Measurements from ENCODE around the gene MAP3K7CL. TPM values are rescaled to one million over a fixed set of nuclear protein-coding genes. Genes with fewer than 3 reads are reported as not detected.

Gene MAP3K7CL
- total RNA-seq, 1 experiment from 2014 or later = 0.15 TPM

DNA sequence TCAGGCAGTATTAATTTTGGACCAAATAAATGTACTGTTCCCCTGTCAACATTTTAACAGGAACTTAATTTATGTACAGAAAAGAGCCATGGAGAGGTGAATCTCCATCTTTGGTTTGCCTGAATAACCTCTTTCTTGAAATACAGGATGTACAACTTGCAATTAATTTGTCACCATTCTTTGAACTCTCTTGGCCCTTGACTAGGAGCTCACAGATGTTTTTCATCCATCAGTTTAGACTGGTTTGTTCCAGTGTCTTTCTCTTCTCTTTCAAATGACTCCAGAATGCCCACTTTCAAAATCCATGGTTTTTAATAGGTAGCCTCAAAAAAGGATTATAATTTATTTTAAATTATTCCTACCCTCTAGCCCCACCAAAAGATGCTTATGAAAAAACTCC lies 5.0 kb downstream of the MAP3K7CL start:
- Mint-ChIP-seq H3K4me1 (peaks cover 4% of the 10 kb centered on the region; the same call in 1 of the 2 replicates), H3K36me3 (no peaks in the 10 kb centered on the region), H3K27ac (no peak overlapping the region), H3K27me3 (ENCODE audit: low read depth) (peaks cover 58% of the 10 kb centered on the region), H3K9me3 (peaks cover 1% of the 10 kb centered on the region; the same call in 1 of the 2 replicates), H3K4me3 (no peak overlapping the region)
- ChIA-PET CTCF (no interaction called here), POLR2A (no interaction called here)
- no peak for ATAC-seq
- TF ChIP-seq NR2C2 (CRISPR knock-in tag; IDR thresholded peaks at IDR 0.05) (no peak), JUN (CRISPR knock-in tag; IDR thresholded peaks at IDR 0.05) (no peak), JAZF1 (CRISPR knock-in tag; IDR thresholded peaks at IDR 0.05) (no peak), ZNF219 (CRISPR knock-in tag; IDR thresholded peaks at IDR 0.05; ENCODE audit: borderline replicate concordance) (no peak), ZNF317 (CRISPR knock-in tag; IDR thresholded peaks at IDR 0.05; ENCODE audit: borderline replicate concordance, low read depth) (no peak), TP53 (CRISPR knock-in tag; IDR thresholded peaks at IDR 0.05) (no peak), EMX1 (CRISPR knock-in tag; IDR thresholded peaks at IDR 0.05) (no peak), HMGA2 (CRISPR knock-in tag; IDR thresholded peaks at IDR 0.05) (no peak), SMAD4 (CRISPR knock-in tag; IDR thresholded peaks at IDR 0.05) (no peak), FOXJ3 (CRISPR knock-in tag; IDR thresholded peaks at IDR 0.05; ENCODE audit: borderline replicate concordance) (no peak)
- TF ChIP-seq, protein P1, sequence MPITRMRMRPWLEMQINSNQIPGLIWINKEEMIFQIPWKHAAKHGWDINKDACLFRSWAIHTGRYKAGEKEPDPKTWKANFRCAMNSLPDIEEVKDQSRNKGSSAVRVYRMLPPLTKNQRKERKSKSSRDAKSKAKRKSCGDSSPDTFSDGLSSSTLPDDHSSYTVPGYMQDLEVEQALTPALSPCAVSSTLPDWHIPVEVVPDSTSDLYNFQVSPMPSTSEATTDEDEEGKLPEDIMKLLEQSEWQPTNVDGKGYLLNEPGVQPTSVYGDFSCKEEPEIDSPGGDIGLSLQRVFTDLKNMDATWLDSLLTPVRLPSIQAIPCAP (CRISPR knock-in tag; IDR thresholded peaks at IDR 0.05) = no peak
- TF ChIP-seq, protein P2, sequence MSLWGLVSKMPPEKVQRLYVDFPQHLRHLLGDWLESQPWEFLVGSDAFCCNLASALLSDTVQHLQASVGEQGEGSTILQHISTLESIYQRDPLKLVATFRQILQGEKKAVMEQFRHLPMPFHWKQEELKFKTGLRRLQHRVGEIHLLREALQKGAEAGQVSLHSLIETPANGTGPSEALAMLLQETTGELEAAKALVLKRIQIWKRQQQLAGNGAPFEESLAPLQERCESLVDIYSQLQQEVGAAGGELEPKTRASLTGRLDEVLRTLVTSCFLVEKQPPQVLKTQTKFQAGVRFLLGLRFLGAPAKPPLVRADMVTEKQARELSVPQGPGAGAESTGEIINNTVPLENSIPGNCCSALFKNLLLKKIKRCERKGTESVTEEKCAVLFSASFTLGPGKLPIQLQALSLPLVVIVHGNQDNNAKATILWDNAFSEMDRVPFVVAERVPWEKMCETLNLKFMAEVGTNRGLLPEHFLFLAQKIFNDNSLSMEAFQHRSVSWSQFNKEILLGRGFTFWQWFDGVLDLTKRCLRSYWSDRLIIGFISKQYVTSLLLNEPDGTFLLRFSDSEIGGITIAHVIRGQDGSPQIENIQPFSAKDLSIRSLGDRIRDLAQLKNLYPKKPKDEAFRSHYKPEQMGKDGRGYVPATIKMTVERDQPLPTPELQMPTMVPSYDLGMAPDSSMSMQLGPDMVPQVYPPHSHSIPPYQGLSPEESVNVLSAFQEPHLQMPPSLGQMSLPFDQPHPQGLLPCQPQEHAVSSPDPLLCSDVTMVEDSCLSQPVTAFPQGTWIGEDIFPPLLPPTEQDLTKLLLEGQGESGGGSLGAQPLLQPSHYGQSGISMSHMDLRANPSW (CRISPR knock-in tag; conservative IDR thresholded peaks at IDR 0.05; ENCODE audit: low read depth) = no peak
- TF ChIP-seq, protein P3, sequence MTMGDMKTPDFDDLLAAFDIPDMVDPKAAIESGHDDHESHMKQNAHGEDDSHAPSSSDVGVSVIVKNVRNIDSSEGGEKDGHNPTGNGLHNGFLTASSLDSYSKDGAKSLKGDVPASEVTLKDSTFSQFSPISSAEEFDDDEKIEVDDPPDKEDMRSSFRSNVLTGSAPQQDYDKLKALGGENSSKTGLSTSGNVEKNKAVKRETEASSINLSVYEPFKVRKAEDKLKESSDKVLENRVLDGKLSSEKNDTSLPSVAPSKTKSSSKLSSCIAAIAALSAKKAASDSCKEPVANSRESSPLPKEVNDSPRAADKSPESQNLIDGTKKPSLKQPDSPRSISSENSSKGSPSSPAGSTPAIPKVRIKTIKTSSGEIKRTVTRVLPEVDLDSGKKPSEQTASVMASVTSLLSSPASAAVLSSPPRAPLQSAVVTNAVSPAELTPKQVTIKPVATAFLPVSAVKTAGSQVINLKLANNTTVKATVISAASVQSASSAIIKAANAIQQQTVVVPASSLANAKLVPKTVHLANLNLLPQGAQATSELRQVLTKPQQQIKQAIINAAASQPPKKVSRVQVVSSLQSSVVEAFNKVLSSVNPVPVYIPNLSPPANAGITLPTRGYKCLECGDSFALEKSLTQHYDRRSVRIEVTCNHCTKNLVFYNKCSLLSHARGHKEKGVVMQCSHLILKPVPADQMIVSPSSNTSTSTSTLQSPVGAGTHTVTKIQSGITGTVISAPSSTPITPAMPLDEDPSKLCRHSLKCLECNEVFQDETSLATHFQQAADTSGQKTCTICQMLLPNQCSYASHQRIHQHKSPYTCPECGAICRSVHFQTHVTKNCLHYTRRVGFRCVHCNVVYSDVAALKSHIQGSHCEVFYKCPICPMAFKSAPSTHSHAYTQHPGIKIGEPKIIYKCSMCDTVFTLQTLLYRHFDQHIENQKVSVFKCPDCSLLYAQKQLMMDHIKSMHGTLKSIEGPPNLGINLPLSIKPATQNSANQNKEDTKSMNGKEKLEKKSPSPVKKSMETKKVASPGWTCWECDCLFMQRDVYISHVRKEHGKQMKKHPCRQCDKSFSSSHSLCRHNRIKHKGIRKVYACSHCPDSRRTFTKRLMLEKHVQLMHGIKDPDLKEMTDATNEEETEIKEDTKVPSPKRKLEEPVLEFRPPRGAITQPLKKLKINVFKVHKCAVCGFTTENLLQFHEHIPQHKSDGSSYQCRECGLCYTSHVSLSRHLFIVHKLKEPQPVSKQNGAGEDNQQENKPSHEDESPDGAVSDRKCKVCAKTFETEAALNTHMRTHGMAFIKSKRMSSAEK (CRISPR knock-in tag; IDR thresholded peaks at IDR 0.05; ENCODE audit: borderline replicate concordance) = no peak
- no peak for DNase-seq (ENCODE audit: low spot score)

DNA sequence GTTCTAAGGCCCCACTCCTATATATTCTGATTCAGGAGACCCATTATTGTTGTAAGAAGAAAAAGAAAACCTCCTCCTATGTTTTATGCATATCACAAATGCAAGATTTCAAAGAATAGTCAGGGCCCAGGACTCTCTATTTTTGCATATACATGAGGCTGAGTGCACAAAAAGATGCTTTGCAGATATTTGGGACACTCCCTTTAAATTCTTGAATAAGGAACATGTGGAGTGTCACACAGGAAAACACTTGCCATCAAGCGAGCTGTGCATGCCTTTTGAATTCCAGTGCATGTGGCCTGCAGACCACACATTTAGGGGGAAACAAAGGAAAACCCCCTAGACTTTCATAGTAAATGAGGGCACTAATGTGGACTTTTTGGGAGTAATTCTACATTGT lies 5.6 kb downstream of the MAP3K7CL start:
- CTCF ChIA-PET = no interaction called here
- Mint-ChIP-seq H3K9me3 (no peaks in the 10 kb centered on the region), H3K27ac (no peak overlapping the region), H3K36me3 (no peaks in the 10 kb centered on the region), H3K27me3 (ENCODE audit: low read depth) (peaks cover 52% of the 10 kb centered on the region), H3K4me3 (no peak overlapping the region), H3K4me1 (peaks cover 4% of the 10 kb centered on the region; the same call in 1 of the 2 replicates)
- ATAC-seq = no peak
- POLR2A ChIA-PET = no interaction called here
- no peak for DNase-seq (ENCODE audit: low spot score)
- TF ChIP-seq IRF2 (CRISPR knock-in tag; IDR thresholded peaks at IDR 0.05; ENCODE audit: borderline replicate concordance, low read depth) (no peak), ZNF263 (CRISPR knock-in tag; IDR thresholded peaks at IDR 0.05; ENCODE audit: low read depth) (no peak), ATF1 (CRISPR knock-in tag; IDR thresholded peaks at IDR 0.05) (no peak), TP53 (CRISPR knock-in tag; IDR thresholded peaks at IDR 0.05) (no peak), JUN (CRISPR knock-in tag; IDR thresholded peaks at IDR 0.05) (no peak)
- TF ChIP-seq, protein P4, sequence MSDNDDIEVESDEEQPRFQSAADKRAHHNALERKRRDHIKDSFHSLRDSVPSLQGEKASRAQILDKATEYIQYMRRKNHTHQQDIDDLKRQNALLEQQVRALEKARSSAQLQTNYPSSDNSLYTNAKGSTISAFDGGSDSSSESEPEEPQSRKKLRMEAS (CRISPR knock-in tag; IDR thresholded peaks at IDR 0.05) = no peak
- TF ChIP-seq, protein P5, sequence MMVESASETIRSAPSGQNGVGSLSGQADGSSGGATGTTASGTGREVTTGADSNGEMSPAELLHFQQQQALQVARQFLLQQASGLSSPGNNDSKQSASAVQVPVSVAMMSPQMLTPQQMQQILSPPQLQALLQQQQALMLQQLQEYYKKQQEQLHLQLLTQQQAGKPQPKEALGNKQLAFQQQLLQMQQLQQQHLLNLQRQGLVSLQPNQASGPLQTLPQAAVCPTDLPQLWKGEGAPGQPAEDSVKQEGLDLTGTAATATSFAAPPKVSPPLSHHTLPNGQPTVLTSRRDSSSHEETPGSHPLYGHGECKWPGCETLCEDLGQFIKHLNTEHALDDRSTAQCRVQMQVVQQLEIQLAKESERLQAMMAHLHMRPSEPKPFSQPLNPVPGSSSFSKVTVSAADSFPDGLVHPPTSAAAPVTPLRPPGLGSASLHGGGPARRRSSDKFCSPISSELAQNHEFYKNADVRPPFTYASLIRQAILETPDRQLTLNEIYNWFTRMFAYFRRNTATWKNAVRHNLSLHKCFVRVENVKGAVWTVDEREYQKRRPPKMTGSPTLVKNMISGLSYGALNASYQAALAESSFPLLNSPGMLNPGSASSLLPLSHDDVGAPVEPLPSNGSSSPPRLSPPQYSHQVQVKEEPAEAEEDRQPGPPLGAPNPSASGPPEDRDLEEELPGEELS (CRISPR knock-in tag; IDR thresholded peaks at IDR 0.05) = no peak

Measured in WTC11 (cell line).